ENCODE results near the gene WIPF3.

The WIPF3 gene

GRCh38 chr7:29914180-29914579, 107.9 kb downstream of the WIPF3 start:
- DNase-seq (ENCODE audit: low read depth in 2 of 2): no peak
- no peak for TF ChIP-seq CTCF (IDR thresholded peaks at IDR 0.05; ENCODE audit: low read depth, low read length)
- no peak overlapping the region for H3K4me3 ChIP-seq (replicated peaks in 1 of 2; ENCODE audit: low read depth in 2 of 2, low read length in 2 of 2)

GRCh38 chr7:29915481-29916215, 109.3 kb downstream of the WIPF3 start:
- DNase-seq (ENCODE audit: low read depth in 2 of 2): peak in 1 of 2 donors; percentile 9
- no peak for TF ChIP-seq CTCF (IDR thresholded peaks at IDR 0.05; ENCODE audit: low read depth, low read length)
- no peak overlapping the region for H3K4me3 ChIP-seq (replicated peaks in 1 of 2; ENCODE audit: low read depth in 2 of 2, low read length in 2 of 2)

- no peak for DNase-seq (ENCODE audit: low read depth in 2 of 2)
Measured at GRCh38 chr7:29917641-29918040, 111.3 kb downstream of the WIPF3 start.

GRCh38 chr7:29918850-29919249, 112.5 kb downstream of the WIPF3 start:
- DNase-seq (ENCODE audit: low read depth in 2 of 2): no peak
- H3K4me3 ChIP-seq (replicated peaks in 1 of 2; ENCODE audit: low read depth in 2 of 2, low read length in 2 of 2): no peak overlapping the region
- TF ChIP-seq CTCF (IDR thresholded peaks at IDR 0.05; ENCODE audit: low read depth, low read length): no peak

More at GRCh38 chr7:29917641-29918040, 111.3 kb downstream of the WIPF3 start:
- TF ChIP-seq CTCF (IDR thresholded peaks at IDR 0.05; ENCODE audit: low read depth, low read length): no peak
- no peak overlapping the region for H3K4me3 ChIP-seq (replicated peaks in 1 of 2; ENCODE audit: low read depth in 2 of 2, low read length in 2 of 2)

GRCh38 chr7:29919790-29920189, 113.5 kb downstream of the WIPF3 start:
- DNase-seq (ENCODE audit: low read depth in 2 of 2): no peak
- H3K4me3 ChIP-seq (replicated peaks in 1 of 2; ENCODE audit: low read depth in 2 of 2, low read length in 2 of 2): no peak overlapping the region
- TF ChIP-seq CTCF (IDR thresholded peaks at IDR 0.05; ENCODE audit: low read depth, low read length): no peak

- TF ChIP-seq CTCF (IDR thresholded peaks at IDR 0.05; ENCODE audit: low read depth, low read length): no peak
- no peak for DNase-seq (ENCODE audit: low read depth in 2 of 2)
- no peak overlapping the region for H3K4me3 ChIP-seq (replicated peaks in 1 of 2; ENCODE audit: low read depth in 2 of 2, low read length in 2 of 2)
Measured at GRCh38 chr7:29920491-29920890, 114.2 kb downstream of the WIPF3 start.
